Lung (tissue), 12 donors: ENCODE results near the gene MAGT1. TPM values are rescaled to one million over a fixed set of nuclear protein-coding genes. Genes with fewer than 3 reads are reported as not detected.

Source experiments
- ATAC-seq: fragments of 200-7000 bp; cut with Tn5 transposase; one replicate; pipeline ENCODE4 v1.9.1; 2020; ENCODE audit warnings: moderate number of reproducible peaks; ENCODE audit not compliant: insufficient read depth, low FRiP score
- DNase-seq, 3 donors: peaks; one replicate each; pipeline ENCODE4 v3.0.0-alpha.2; 2013 to 2017
- H3K27ac ChIP-seq, 2 donors: one replicate each; pipeline ENCODE4 v1.5.1; 2013; ENCODE audit warnings: mild to moderate bottlenecking in 2 of 2, moderate library complexity in 2 of 2, control low read depth in 1 of 2, inconsistent platforms in 1 of 2, low read depth in 1 of 2, low read length in 1 of 2
- H3K27me3 ChIP-seq, 3 donors: one replicate each; pipeline ENCODE4 v1.5.1; 2013; ENCODE audit warnings: low read length in 2 of 3; ENCODE audit not compliant: control insufficient read depth in 3 of 3, insufficient read depth in 3 of 3
- H3K36me3 ChIP-seq, 4 donors: one replicate each; pipeline ENCODE4 v1.5.1; 2013; ENCODE audit warnings: low read length in 4 of 4, mild to moderate bottlenecking in 1 of 4, moderate library complexity in 1 of 4; ENCODE audit not compliant: control insufficient read depth in 4 of 4, insufficient read depth in 4 of 4
- H3K4me1 ChIP-seq, 5 donors: one replicate each; pipeline ENCODE4 v1.5.1; 2013; ENCODE audit warnings: low read length in 5 of 5, mild to moderate bottlenecking in 2 of 5, moderate library complexity in 1 of 5; ENCODE audit not compliant: control insufficient read depth in 5 of 5, insufficient read depth in 5 of 5
- H3K4me3 ChIP-seq: one replicate; pipeline ENCODE4 v1.5.1; 2013; ENCODE audit warnings: mild to moderate bottlenecking, control low read depth, moderate library complexity
- H3K9ac ChIP-seq, 2 donors: one replicate each; pipeline ENCODE4 v1.5.1; 2013; ENCODE audit warnings: low read length in 2 of 2, control low read depth in 1 of 2; ENCODE audit not compliant: insufficient read depth in 1 of 2
- H3K9me3 ChIP-seq, 4 donors: one replicate each; pipeline ENCODE4 v1.5.1; 2013; ENCODE audit warnings: low read length in 3 of 4, mild to moderate bottlenecking in 1 of 4, moderate library complexity in 1 of 4; ENCODE audit not compliant: control insufficient read depth in 4 of 4, insufficient read depth in 3 of 4
- CTCF ChIP-seq: IDR thresholded peaks from 2 replicates; pipeline ENCODE4 v1.5.1; 2012; ENCODE audit warnings: mild to moderate bottlenecking; ENCODE audit errors: control extremely low read depth, extremely low read depth
- WGBS, 2 donors: extraction: QIAGEN DNeasy Blood & Tissue Kit; methylation state at CpG; one replicate each; pipeline ENCODE4 v1.1.7; 2013; 5-methylcytosine and 5-hydroxymethylcytosine counted together
- polyA plus RNA-seq, 2 donors: library from polyadenylated mRNA; stranded (reverse); fragments of 200-250 nt; gene quantifications; one replicate each; pipeline ENCODE4 v1.2.1, GENCODE V29; 2013
- total RNA-seq, 2 donors: library from RNA; depleted of rRNA in 1 of 2; stranded (reverse); fragments of >200 nt in 1 of 2; gene quantifications; one replicate each; pipeline ENCODE4 v1.2.1, GENCODE V29; 2014 to 2021
- donor health status: control.
- donor health status: control.
- donor health status: Bipolar disorder and iron deficiency.
- donor health status: healthy.
- donor health status: DM: yes; HTN: yes; CAD: no.

Gene MAGT1
- total and polyA plus RNA-seq, 4 donors: 15.3 to 80.0 (median 57.3) TPM

DNA sequence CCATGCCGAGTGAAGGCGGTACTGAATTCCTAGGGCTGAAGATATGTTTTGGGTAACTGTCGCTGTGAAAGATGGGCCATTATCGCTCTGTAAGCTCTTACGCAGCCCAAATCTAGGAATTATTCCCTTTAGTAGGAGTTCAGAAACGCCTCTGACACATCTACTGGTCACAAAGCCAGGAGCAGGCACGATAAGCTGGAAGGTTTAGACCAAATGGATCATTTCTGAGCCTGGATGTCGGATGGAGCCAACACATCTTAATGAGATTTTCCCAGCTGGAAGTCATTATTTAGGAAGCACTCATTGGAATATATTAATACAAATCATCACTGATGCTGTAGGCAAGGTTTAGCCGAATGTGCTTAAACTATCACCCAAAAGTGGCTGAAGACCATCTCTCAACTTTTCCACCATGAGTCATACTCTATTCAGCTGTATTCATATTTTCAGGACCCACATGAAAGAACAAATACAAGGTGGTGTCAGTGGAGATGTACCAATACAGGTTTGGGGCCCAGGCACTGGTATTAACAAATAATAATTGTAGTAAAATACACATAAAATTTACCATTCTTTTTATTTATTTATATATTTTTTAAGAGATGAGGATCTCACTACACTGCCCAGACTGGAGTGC is 75.0 kb downstream of the MAGT1 start:
- no peak overlapping the region for H3K9ac ChIP-seq
- TF ChIP-seq CTCF: no peak
- H3K36me3 ChIP-seq: peaks cover 2 to 4% (median 3%) of the 10 kb centered on the region in 4 donors
- H3K27ac ChIP-seq: no peak overlapping the region
- ATAC-seq: no peak
- H3K4me1 ChIP-seq: no peaks in the 10 kb centered on the region
- WGBS, 2 donors: 79 to 95% methylated on average over 9 of the region's 9 CpGs
- DNase-seq: peak in 2 of 3 donors; percentile 8 to 24
- H3K27me3 ChIP-seq: no peaks in the 10 kb centered on the region
- no peak overlapping the region for H3K4me3 ChIP-seq
- peaks cover 0 to 3% (median 0%) of the 10 kb centered on the region in 4 donors for H3K9me3 ChIP-seq

DNA sequence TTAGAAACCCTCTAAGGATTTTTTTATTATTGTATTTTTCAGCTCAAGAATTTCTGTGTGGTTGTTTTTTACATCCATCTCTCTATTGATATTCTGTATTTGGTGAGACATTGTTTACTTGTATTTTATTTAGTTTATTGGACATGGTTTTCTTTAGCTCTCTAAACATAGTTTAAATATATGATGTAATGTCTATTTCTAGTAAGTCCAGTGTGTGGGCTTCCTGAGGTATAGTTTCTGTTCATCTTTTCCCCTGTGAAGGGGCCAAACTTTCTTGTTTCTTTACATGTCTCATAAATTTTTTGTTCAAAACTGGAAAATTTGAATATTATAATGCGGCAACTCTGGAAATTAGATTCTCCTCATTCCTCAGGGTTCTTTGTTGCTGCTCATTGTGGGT is 81.0 kb downstream of the MAGT1 start:
- ATAC-seq (no peak), DNase-seq (no peak)
- no peak for TF ChIP-seq CTCF
- Histone ChIP-seq H3K9ac (no peak overlapping the region), H3K9me3 (no peaks in the 10 kb centered on the region), H3K27ac (no peak overlapping the region), H3K36me3 (no peaks in the 10 kb centered on the region), H3K4me1 (no peaks in the 10 kb centered on the region), H3K4me3 (no peak overlapping the region), H3K27me3 (no peaks in the 10 kb centered on the region)
- WGBS, 2 donors: 94 to 100% methylated on average over 1 of the region's 1 CpG

GRCh38 chrX:77802201-77802600 is 93.0 kb downstream of the MAGT1 start:
- no peak overlapping the region for H3K4me3 ChIP-seq
- TF ChIP-seq CTCF: no peak
- H3K27me3 ChIP-seq: no peaks in the 10 kb centered on the region
- no peak overlapping the region for H3K9ac ChIP-seq
- DNase-seq (no peak), ATAC-seq (no peak)
- H3K36me3 ChIP-seq: no peaks in the 10 kb centered on the region
- 60 to 90% methylated on average over 1 of the region's 1 CpG for WGBS, 2 donors
- H3K9me3 ChIP-seq: peaks cover 0 to 2% (median 0%) of the 10 kb centered on the region in 4 donors
- no peaks in the 10 kb centered on the region for H3K4me1 ChIP-seq
- H3K27ac ChIP-seq: no peak overlapping the region

DNA sequence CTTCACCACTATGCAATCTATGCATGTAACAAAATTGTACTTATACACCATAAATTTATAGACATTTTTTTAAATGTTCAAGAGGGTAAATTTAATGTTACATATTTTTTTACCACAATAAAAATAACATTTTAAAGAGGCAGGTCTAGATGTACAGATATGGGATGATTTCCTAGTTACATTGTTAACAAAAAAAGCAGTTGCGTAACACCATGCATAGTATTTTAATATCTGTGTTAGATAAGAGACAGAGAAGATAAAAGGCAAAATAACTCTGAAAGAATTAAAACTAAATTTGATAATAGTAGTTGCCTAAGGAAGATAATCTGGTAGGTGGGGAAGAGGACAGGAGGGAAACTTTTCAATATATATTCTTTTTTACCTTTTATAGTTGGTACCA is 100.1 kb downstream of the MAGT1 start:
- WGBS, 2 donors: 99 to 100% methylated on average over 1 of the region's 1 CpG

More for the DNA sequence above, 100.1 kb downstream of the MAGT1 start:
- Histone ChIP-seq H3K4me3 (no peak overlapping the region), H3K9ac (no peak overlapping the region), H3K36me3 (no peaks in the 10 kb centered on the region), H3K27ac (no peak overlapping the region), H3K9me3 (no peaks in the 10 kb centered on the region), H3K27me3 (no peaks in the 10 kb centered on the region), H3K4me1 (no peaks in the 10 kb centered on the region)
- DNase-seq (no peak), ATAC-seq (no peak)
- TF ChIP-seq CTCF: no peak
